H1 (cell line): Measurements from ENCODE around the gene PRKN. TPM values are rescaled to one million over a fixed set of nuclear protein-coding genes. Genes with fewer than 3 reads are reported as not detected.

Source experiments
- CTCF ChIA-PET: fragments of 300-600 bp; sonication (Branson Sonifier 250); formaldehyde crosslinking; loops from one replicate; lab custom pipeline; 2021; ENCODE audit not compliant: partially characterized antibody; lab: Charles Lee
- POLR2A ChIA-PET: fragments of 300-600 bp; sonication (Branson Sonifier 250); formaldehyde crosslinking; loops from one replicate; lab custom pipeline; 2021; ENCODE audit warnings: inconsistent platforms; ENCODE audit not compliant: partially characterized antibody; lab: Charles Lee
- DNase-seq, 2 experiments: peaks; one replicate each; pipeline versions ENCODE4 v3.0.0 to v3.0.0-alpha.2; 2010 to 2022; ENCODE audit warnings: low spot score in 2 of 2, low read depth in 1 of 2, mixed read lengths in 1 of 2
- FAIRE-seq: peaks from 2 replicates; lab custom pipeline; 2011; peaks lifted over from hg19 to GRCh38; lab: Jason Lieb, UNC
- H2AFZ ChIP-seq: 2 replicates; pipeline ENCODE4 v1.8.1; 2012; ENCODE audit warnings: low read length, inconsistent platforms
- H2AK5ac ChIP-seq: 2 replicates; pipeline ENCODE4 v1.6.1; 2013; ENCODE audit warnings: low read depth, low read length
- H2BK120ac ChIP-seq: replicated peaks from 2 replicates; pipeline ENCODE3; 2013; ENCODE audit warnings: low read depth, low read length, inconsistent platforms
- H2BK12ac ChIP-seq: 2 replicates; pipeline ENCODE4 v1.6.1; 2013; ENCODE audit warnings: low read depth, low read length
- H2BK15ac ChIP-seq: 2 replicates; pipeline ENCODE4 v1.6.1; 2013; ENCODE audit warnings: low read length
- H2BK20ac ChIP-seq: 2 replicates; pipeline ENCODE4 v1.6.1; 2013; ENCODE audit warnings: low read length
- H2BK5ac ChIP-seq: 2 replicates; pipeline ENCODE4 v1.6.1; 2013; ENCODE audit warnings: low read depth, low read length
- H3K14ac ChIP-seq: 2 replicates; pipeline ENCODE4 v1.6.1; 2013; ENCODE audit warnings: inconsistent platforms; ENCODE audit not compliant: insufficient read length
- H3K18ac ChIP-seq: 2 replicates; pipeline ENCODE4 v1.6.1; 2013; ENCODE audit warnings: low read length; ENCODE audit errors: extremely low read depth
- H3K23ac ChIP-seq: 2 replicates; pipeline ENCODE4 v1.6.1; 2013; ENCODE audit warnings: inconsistent platforms; ENCODE audit not compliant: insufficient read length
- H3K23me2 ChIP-seq: 2 replicates; pipeline ENCODE4 v1.6.1; 2013; ENCODE audit warnings: low read depth, low read length
- H3K27ac ChIP-seq: 2 replicates; pipeline ENCODE4 v1.6.1; 2011; ENCODE audit warnings: low read depth, low read length, inconsistent platforms
- H3K27me3 ChIP-seq, 4 experiments: replicated peaks in 1 of 4; 1 replicate in 1 of 4; 2 replicates in 3 of 4; pipeline versions ENCODE4 v1.6.1 to v1.8.1; 2011 to 2013; ENCODE audit warnings: low read length in 3 of 4, mild to moderate bottlenecking in 3 of 4, inconsistent platforms in 2 of 4, mixed read lengths in 2 of 4, moderate library complexity in 1 of 4; ENCODE audit not compliant: control insufficient read depth in 3 of 4, insufficient read depth in 3 of 4; ENCODE audit errors: extremely low read depth in 1 of 4
- H3K36me3 ChIP-seq, 4 experiments: 2 replicates each; pipeline versions ENCODE4 v1.6.1 to v1.8.1; 2011 to 2013; ENCODE audit warnings: mild to moderate bottlenecking in 4 of 4, low read length in 3 of 4, moderate library complexity in 2 of 4, control low read depth in 1 of 4, inconsistent platforms in 1 of 4; ENCODE audit not compliant: insufficient read depth in 4 of 4, control insufficient read depth in 2 of 4
- H3K4ac ChIP-seq: replicated peaks from 2 replicates; pipeline ENCODE3; 2013; ENCODE audit warnings: low read length, low read depth, mixed read lengths, inconsistent platforms; ENCODE audit not compliant: insufficient read length
- H3K4me1 ChIP-seq, 4 experiments: replicated peaks in 1 of 4; 1 replicate in 1 of 4; 2 replicates in 3 of 4; pipeline versions ENCODE4 v1.6.1 to v1.8.1; 2011 to 2013; ENCODE audit warnings: low read length in 3 of 4, inconsistent platforms in 2 of 4, mixed read lengths in 1 of 4; ENCODE audit not compliant: insufficient read depth in 4 of 4, control insufficient read depth in 3 of 4
- H3K4me2 ChIP-seq, 2 experiments: 2 replicates each; pipeline versions ENCODE4 v1.6.1 to v1.8.1; 2011 to 2013; ENCODE audit warnings: low read depth in 2 of 2, low read length in 2 of 2, control low read depth in 1 of 2, inconsistent platforms in 1 of 2, mild to moderate bottlenecking in 1 of 2; ENCODE audit not compliant: insufficient read depth in 1 of 2
- H3K4me3 ChIP-seq, 4 experiments: fragments of 200-600, 300-600 bp in 1 of 4; sonication (generic), shearing (Covaris generic), sonication (Bioruptor Twin) in 1 of 4; 2 replicates each; pipeline versions ENCODE4 v1.5.1 to v1.8.1; 2011 to 2016; ENCODE audit warnings: low read length in 4 of 4, low read depth in 3 of 4, control low read depth in 2 of 4, inconsistent platforms in 2 of 4, mild to moderate bottlenecking in 2 of 4, mixed read lengths in 1 of 4, moderate library complexity in 1 of 4; ENCODE audit not compliant: insufficient read depth in 2 of 4; ENCODE audit errors: extremely low read depth in 1 of 4
- H3K56ac ChIP-seq: replicated peaks from 2 replicates; pipeline ENCODE3; 2013; ENCODE audit warnings: low read depth, mild to moderate bottlenecking, mixed read lengths, low read length, inconsistent platforms; ENCODE audit not compliant: insufficient read length
- H3K79me1 ChIP-seq: 2 replicates; pipeline ENCODE4 v1.6.1; 2013; ENCODE audit warnings: low read depth, low read length, control low read depth
- H3K79me2 ChIP-seq, 2 experiments: 2 replicates each; pipeline versions ENCODE4 v1.6.1 to v1.8.1; 2012 to 2013; ENCODE audit warnings: low read length in 2 of 2, mild to moderate bottlenecking in 2 of 2, inconsistent platforms in 1 of 2; ENCODE audit not compliant: insufficient read depth in 2 of 2, control insufficient read depth in 1 of 2
- H3K9ac ChIP-seq, 4 experiments: replicated peaks in 1 of 4; 1 replicate in 1 of 4; 2 replicates in 3 of 4; pipeline versions ENCODE4 v1.6.1 to v1.8.1; 2011 to 2013; ENCODE audit warnings: low read depth in 3 of 4, low read length in 3 of 4, control low read depth in 2 of 4, mild to moderate bottlenecking in 2 of 4, moderate library complexity in 2 of 4, inconsistent platforms in 1 of 4; ENCODE audit errors: extremely low read depth in 1 of 4
- H3K9me3 ChIP-seq, 2 experiments: 2 replicates each; pipeline versions ENCODE4 v1.6.1 to v1.8.1; 2012 to 2013; ENCODE audit warnings: mild to moderate bottlenecking in 2 of 2, moderate library complexity in 2 of 2, control low read depth in 1 of 2, inconsistent platforms in 1 of 2, low read depth in 1 of 2, low read length in 1 of 2, mixed read lengths in 1 of 2; ENCODE audit not compliant: insufficient read depth in 2 of 2
- H4K20me1 ChIP-seq, 2 experiments: replicated peaks in 1 of 2; 2 replicates each; pipeline versions ENCODE3 to v1.8.1; 2011 to 2013; ENCODE audit warnings: inconsistent platforms in 2 of 2, low read length in 2 of 2, mild to moderate bottlenecking in 1 of 2; ENCODE audit not compliant: insufficient read depth in 2 of 2, control insufficient read depth in 1 of 2
- H4K5ac ChIP-seq: 2 replicates; pipeline ENCODE4 v1.6.1; 2013; ENCODE audit warnings: low read length, low read depth, mixed read lengths, inconsistent platforms; ENCODE audit not compliant: insufficient read length
- H4K8ac ChIP-seq: 2 replicates; pipeline ENCODE4 v1.8.0; 2013; ENCODE audit warnings: mild to moderate bottlenecking, moderate library complexity, low read length, inconsistent platforms; ENCODE audit not compliant: insufficient read depth; ENCODE audit errors: extremely low read depth
- H4K91ac ChIP-seq: replicated peaks from 2 replicates; pipeline ENCODE3; 2013; ENCODE audit warnings: low read length, mixed read lengths, inconsistent platforms; ENCODE audit not compliant: insufficient read length
- BRCA1 ChIP-seq: IDR thresholded peaks from 2 replicates; pipeline ENCODE4 v1.6.1; 2012; ENCODE audit warnings: low read depth, low read length, improper control_type of control experiment
- CBX8 ChIP-seq: fragments of 300-800, 300-1000 bp; sonication (generic); IDR thresholded peaks from 2 replicates; pipeline ENCODE4 v1.7.1; 2016; ENCODE audit warnings: low read depth, low read length, borderline replicate concordance
- CEBPB ChIP-seq: IDR thresholded peaks from 2 replicates; pipeline ENCODE4 v1.6.1; 2012; ENCODE audit warnings: low read depth, low read length
- JUN ChIP-seq: IDR thresholded peaks from 2 replicates; pipeline ENCODE4 v1.6.1; 2011; ENCODE audit warnings: low read depth, mild to moderate bottlenecking, improper control_type of control experiment, low read length
- NANOG ChIP-seq: IDR thresholded peaks from 2 replicates; pipeline ENCODE4 v1.6.1; 2011; ENCODE audit warnings: low read length, low read depth, mild to moderate bottlenecking, inconsistent platforms; ENCODE audit not compliant: insufficient read depth, poor library complexity, severe bottlenecking
- SIRT6 ChIP-seq: IDR thresholded peaks from one replicate; pipeline ENCODE4 v1.7.1; 2012; ENCODE audit warnings: low read length, inconsistent platforms
- TEAD4 ChIP-seq: IDR thresholded peaks from 2 replicates; pipeline ENCODE4 v1.6.1; 2012; ENCODE audit warnings: low read depth, low read length, inconsistent platforms, mixed read lengths
- ZNF274 ChIP-seq: IDR thresholded peaks from 2 replicates; pipeline ENCODE4 v1.7.0; 2012; ENCODE audit warnings: low read length, borderline replicate concordance; ENCODE audit errors: extremely low read depth
- WGBS, 2 experiments: shearing (Covaris generic) in 1 of 2; methylation state at CpG; one replicate each; pipeline versions ENCODE4 v1.1.6 to v1.1.7; 2013 to 2015; ENCODE audit warnings: low lambda C conversion rate in 2 of 2, mixed read lengths in 2 of 2, inconsistent platforms in 1 of 2, low coverage in 1 of 2, missing lambda C conversion rate in 1 of 2; ENCODE audit not compliant: insufficient replicate concordance in 2 of 2, insufficient coverage in 1 of 2, insufficient read length in 1 of 2; ENCODE audit errors: extremely low coverage in 1 of 2, missing lambda C conversion rate in 1 of 2; 5-methylcytosine and 5-hydroxymethylcytosine counted together
- polyA plus RNA-seq, 7 experiments: library from polyadenylated mRNA; depleted of rRNA in 3 of 7; stranded (reverse) in 5 of 7; unstranded in 2 of 7; fragments of >200 nt in 5 of 7; fragments of 200-250 nt in 2 of 7; gene quantifications; 1 replicate in 5 of 7; 2 replicates in 1 of 7; 4 replicates in 1 of 7; pipeline versions ENCODE4 v1.2.1 to v1.2.3, GENCODE V29; 2011 to 2013; ENCODE audit warnings: missing spikeins in 2 of 7, mixed read lengths in 2 of 7
- total RNA-seq: library from RNA; stranded (reverse); fragmentation: NEBNext Ultra II Directional; extraction: Animal tissue kit (Norgen Biotek cat#: 25700); gene quantifications from 2 replicates; pipeline ENCODE4 v1.2.1, GENCODE V29; 2021

Gene PRKN
- total and polyA plus RNA-seq, 2 of the 8 experiments (the other 6 are each of a cell fraction or from before 2014, with no cell fraction given), result 0.13 to 0.29 TPM

DNA sequence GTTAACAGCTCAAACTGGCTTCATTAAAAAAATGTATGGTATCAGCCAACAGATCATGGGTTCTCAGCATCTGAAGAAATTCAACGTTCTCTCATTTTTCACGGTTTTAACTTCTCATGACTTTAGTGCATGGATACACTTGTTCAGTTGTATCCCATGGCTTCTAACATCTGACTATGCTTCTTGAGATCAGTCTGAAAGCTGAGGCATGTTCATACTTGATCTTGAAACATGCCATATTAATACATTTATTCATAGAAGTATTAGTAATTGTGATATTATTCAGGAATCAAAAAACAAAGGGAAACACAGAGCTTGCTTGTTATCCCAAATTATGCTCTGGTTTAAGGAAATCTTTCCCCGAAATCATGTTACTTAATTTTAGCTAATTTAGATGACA lies 649.4 kb downstream of the PRKN start:
- Histone ChIP-seq H2BK15ac (no peak overlapping the region), H3K23ac (no peak overlapping the region), H3K9me3 (0 out of 4 replicates have a peak, but pooled peaks cover 0 to 6% of the 10 kb centered on the region in 2 experiments), H4K8ac (no peak overlapping the region), H3K27me3 (no peaks in the 10 kb centered on the region), H3K14ac (no peak overlapping the region), H2AK5ac (no peak overlapping the region), H3K4me2 (no peak overlapping the region), H3K4ac (no peak overlapping the region), H3K27ac (no peak overlapping the region), H3K79me2 (no peaks in the 10 kb centered on the region), H4K5ac (no peak overlapping the region), H3K79me1 (no peaks in the 10 kb centered on the region), H2BK20ac (no peak overlapping the region), H3K23me2 (no peaks in the 10 kb centered on the region), H3K56ac (no peak overlapping the region), H3K4me3 (no peak overlapping the region), H2BK12ac (no peak overlapping the region), H3K18ac (no peak overlapping the region), H3K4me1 (no peaks in the 10 kb centered on the region), H2AFZ (no peak overlapping the region), H3K9ac (no peak overlapping the region), H3K36me3 (no peaks in the 10 kb centered on the region), H2BK5ac (no peak overlapping the region), H2BK120ac (no peak overlapping the region), H4K20me1 (no peaks in the 10 kb centered on the region), H4K91ac (no peak overlapping the region)
- WGBS, 2 experiments, result 77% methylated on average over 3 of the region's 3 CpGs; no CpG with 5 or more reads in 1 of the 2 experiments
- ChIA-PET POLR2A (no interaction called here), CTCF (interaction anchor here (0.6 kb wide), 1 partner anchor 12 kb away, joined by 3 read pairs; no protein-coding TSS in a partner anchor)
- TF ChIP-seq JUN (no peak), ZNF274 (no peak), NANOG (no peak), SIRT6 (no peak), CBX8 (no peak), TEAD4 (no peak), CEBPB (no peak), BRCA1 (no peak)
- DNase-seq, result no peak
- FAIRE-seq, result no peak
